Measurements from ENCODE around the gene ZNF653.

ZNF653 gene

GRCh38 chr19:11505504-11506100 lies at the start of gene ZNF653:
ZNF653 (minus strand) TSS chr19:11505839; CDS start chr19:11505786, 53 bp downstream.
- DNase-seq: peak; percentile 93

- DNase-seq: no peak
Measured at GRCh38 chr19:11555246-11555645, 49.6 kb upstream of the ZNF653 start.

GRCh38 chr19:11554160-11554559 lies 48.5 kb upstream of the ZNF653 start:
- DNase-seq: no peak

- DNase-seq: no peak
Measured at GRCh38 chr19:11552666-11553372, 47.2 kb upstream of the ZNF653 start.

GRCh38 chr19:11551603-11552235 lies 46.1 kb upstream of the ZNF653 start:
- DNase-seq: no peak

- no peak for DNase-seq
Measured at GRCh38 chr19:11550265-11550664, 44.6 kb upstream of the ZNF653 start.

GRCh38 chr19:11549386-11549953 lies 43.8 kb upstream of the ZNF653 start:
- no peak for DNase-seq

- DNase-seq: no peak
Measured at GRCh38 chr19:11547929-11548700, 42.5 kb upstream of the ZNF653 start.

GRCh38 chr19:11541238-11541637 lies 35.6 kb upstream of the ZNF653 start:
- DNase-seq: no peak

- DNase-seq: no peak
Measured at GRCh38 chr19:11540645-11541044, 35.0 kb upstream of the ZNF653 start.

GRCh38 chr19:11539495-11540365 lies 34.1 kb upstream of the ZNF653 start:
- no peak for DNase-seq

- no peak for DNase-seq
Measured at GRCh38 chr19:11538232-11539036, 32.8 kb upstream of the ZNF653 start, which contains the start of gene CNN1. CNN1 (plus strand) TSS chr19:11538851; CDS start chr19:11538928, 77 bp downstream.

GRCh38 chr19:11535792-11536595 lies 30.4 kb upstream of the ZNF653 start:
- DNase-seq: peak; percentile 88

GRCh38 chr19:11534948-11535347 lies 29.3 kb upstream of the ZNF653 start:
- DNase-seq: no peak

GRCh38 chr19:11534538-11534937 lies 28.9 kb upstream of the ZNF653 start:
- DNase-seq: no peak

- peak; percentile 95 for DNase-seq
Measured at GRCh38 chr19:11530432-11530831, 24.8 kb upstream of the ZNF653 start.

GRCh38 chr19:11528551-11529341 lies 23.1 kb upstream of the ZNF653 start, which contains the start of gene ECSIT:
ECSIT (minus strand) TSS chr19:11529134; CDS start chr19:11519170, 9,964 bp downstream.
- peak; percentile 97 for DNase-seq

- DNase-seq: no peak
Measured at GRCh38 chr19:11519138-11519537, 13.5 kb upstream of the ZNF653 start.

GRCh38 chr19:11513946-11514345 lies 8.3 kb upstream of the ZNF653 start:
- no peak for DNase-seq

All from midbrain (tissue), 1 donor.